Neuronal stem cell (in vitro differentiated cells): Measurements from ENCODE around the gene NPAS4.

Experiments used
- DNase-seq: peaks from one replicate; pipeline ENCODE4 v3.0.0-alpha.2; 2013; ENCODE audit warnings: low spot score
- H2AFZ ChIP-seq: one replicate; pipeline ENCODE4 v1.6.1; 2013; ENCODE audit warnings: mild to moderate bottlenecking, low read length, inconsistent platforms
- H2AK5ac ChIP-seq: 2 replicates; pipeline ENCODE4 v1.6.1; 2013; ENCODE audit warnings: low read depth, mild to moderate bottlenecking, inconsistent platforms, low read length, moderate library complexity, mixed read lengths
- H2BK120ac ChIP-seq: 2 replicates; pipeline ENCODE4 v1.6.1; 2013; ENCODE audit warnings: low read depth, mild to moderate bottlenecking, inconsistent platforms, low read length, moderate library complexity, mixed read lengths
- H2BK12ac ChIP-seq: one replicate; pipeline ENCODE4 v1.6.1; 2013; ENCODE audit warnings: low read length, inconsistent platforms
- H2BK15ac ChIP-seq: 2 replicates; pipeline ENCODE4 v1.6.1; 2013; ENCODE audit warnings: mild to moderate bottlenecking, low read length, inconsistent platforms, mixed read lengths
- H2BK5ac ChIP-seq: one replicate; pipeline ENCODE4 v1.6.1; 2013; ENCODE audit warnings: inconsistent platforms, mild to moderate bottlenecking, low read length, moderate library complexity
- H3K14ac ChIP-seq: one replicate; pipeline ENCODE4 v1.6.1; 2013; ENCODE audit warnings: low read length, inconsistent platforms
- H3K18ac ChIP-seq: 2 replicates; pipeline ENCODE4 v1.6.1; 2013; ENCODE audit warnings: low read length, inconsistent platforms
- H3K23ac ChIP-seq: 2 replicates; pipeline ENCODE4 v1.6.1; 2013; ENCODE audit warnings: low read depth, mild to moderate bottlenecking, mixed read lengths, low read length, inconsistent platforms; ENCODE audit not compliant: poor library complexity
- H3K27ac ChIP-seq: replicated peaks from 3 replicates; pipeline ENCODE4 v1.5.1; 2013; ENCODE audit warnings: low read length, inconsistent platforms
- H3K27me3 ChIP-seq, 3 experiments: 2 replicates each; pipeline ENCODE4 v1.6.1; 2013; ENCODE audit warnings: low read length in 3 of 3, mild to moderate bottlenecking in 2 of 3, inconsistent platforms in 1 of 3, low read depth in 1 of 3, mixed read lengths in 1 of 3, moderate library complexity in 1 of 3; ENCODE audit not compliant: control insufficient read depth in 3 of 3, insufficient read depth in 3 of 3
- H3K36me3 ChIP-seq, 2 donors: replicated peaks in 1 of 2; 2 replicates each; pipeline ENCODE4 v1.6.1; 2013; ENCODE audit warnings: low read length in 2 of 2; ENCODE audit not compliant: control insufficient read depth in 2 of 2, insufficient read depth in 2 of 2
- H3K4ac ChIP-seq: 2 replicates; pipeline ENCODE4 v1.6.1; 2013; ENCODE audit warnings: inconsistent platforms, mild to moderate bottlenecking, low read length, moderate library complexity
- H3K4me1 ChIP-seq, 2 donors: 1 replicate in 1 of 2; 2 replicates in 1 of 2; pipeline ENCODE4 v1.6.1; 2013; ENCODE audit warnings: low read length in 2 of 2, low read depth in 1 of 2; ENCODE audit not compliant: control insufficient read depth in 2 of 2, insufficient read depth in 1 of 2
- H3K4me2 ChIP-seq: one replicate; pipeline ENCODE4 v1.6.1; 2013; ENCODE audit warnings: mild to moderate bottlenecking, low read length, inconsistent platforms; ENCODE audit not compliant: insufficient read depth, poor library complexity, severe bottlenecking
- H3K4me3 ChIP-seq, 2 donors: 2 replicates each; pipeline ENCODE4 v1.5.1; 2013; ENCODE audit warnings: low read length in 2 of 2, mild to moderate bottlenecking in 2 of 2, inconsistent platforms in 1 of 2, moderate library complexity in 1 of 2
- H3K79me1 ChIP-seq: one replicate; pipeline ENCODE4 v1.6.1; 2013; ENCODE audit warnings: low read depth, mild to moderate bottlenecking, inconsistent platforms, low read length, moderate library complexity
- H3K9ac ChIP-seq: one replicate; pipeline ENCODE4 v1.6.1; 2013; ENCODE audit warnings: mild to moderate bottlenecking, low read depth, low read length, inconsistent platforms; ENCODE audit not compliant: poor library complexity
- H3K9me3 ChIP-seq, 2 donors: replicated peaks in 1 of 2; 2 replicates each; pipeline versions ENCODE3 to v1.6.1; 2013; ENCODE audit warnings: low read length in 2 of 2, mild to moderate bottlenecking in 2 of 2, inconsistent platforms in 1 of 2, low read depth in 1 of 2, mixed read lengths in 1 of 2, moderate library complexity in 1 of 2; ENCODE audit not compliant: control insufficient read depth in 2 of 2, insufficient read depth in 1 of 2
- H4K8ac ChIP-seq: one replicate; pipeline ENCODE4 v1.6.1; 2013; ENCODE audit warnings: low read depth, mild to moderate bottlenecking, inconsistent platforms, low read length, moderate library complexity
- H4K91ac ChIP-seq: one replicate; pipeline ENCODE4 v1.6.1; 2013; ENCODE audit warnings: low read length, low read depth, mild to moderate bottlenecking, inconsistent platforms; ENCODE audit not compliant: poor library complexity
- WGBS, 2 donors: extraction: QIAGEN DNeasy Blood & Tissue Kit; methylation state at CpG; one replicate each; pipeline ENCODE4 v1.1.7; 2013; ENCODE audit warnings: missing lambda C conversion rate in 2 of 2, mixed read lengths in 1 of 2; ENCODE audit not compliant: insufficient read length in 2 of 2, insufficient replicate concordance in 1 of 2; ENCODE audit errors: extremely low coverage in 2 of 2; 5-methylcytosine and 5-hydroxymethylcytosine counted together

Gene NPAS4

DNA sequence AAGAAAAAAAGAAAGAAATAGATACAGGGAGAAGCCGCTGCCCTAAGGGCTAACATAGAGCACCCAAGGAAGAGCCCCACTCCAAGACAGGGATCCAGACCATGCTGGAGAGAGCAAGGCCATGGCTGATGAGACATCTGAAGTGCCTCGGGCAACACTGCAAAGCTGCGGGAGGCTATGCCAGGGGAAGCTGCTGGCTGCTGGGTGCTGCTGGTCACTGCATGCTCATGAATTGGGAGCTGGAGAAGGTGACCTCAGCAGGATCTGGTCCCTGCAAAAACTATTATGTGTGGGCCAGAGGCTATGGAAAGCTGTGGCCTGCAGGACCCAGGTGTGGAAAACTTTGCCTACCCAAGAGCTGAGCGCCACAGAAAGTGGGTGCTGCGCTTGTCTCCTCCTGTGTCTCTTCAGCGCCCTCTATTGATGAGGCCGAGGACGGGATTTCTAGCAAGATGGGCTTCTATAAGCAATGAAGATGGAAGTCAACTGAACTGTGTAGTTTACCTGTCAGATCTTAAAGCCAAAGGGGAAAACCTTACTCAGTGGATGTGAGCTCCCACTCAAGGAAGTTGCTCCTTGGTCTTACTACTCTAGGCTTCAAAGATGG, 32.0 kb upstream of the NPAS4 start:
- no peaks in the 10 kb centered on the region for H3K9me3 ChIP-seq
- DNase-seq = peak; percentile 64

DNA sequence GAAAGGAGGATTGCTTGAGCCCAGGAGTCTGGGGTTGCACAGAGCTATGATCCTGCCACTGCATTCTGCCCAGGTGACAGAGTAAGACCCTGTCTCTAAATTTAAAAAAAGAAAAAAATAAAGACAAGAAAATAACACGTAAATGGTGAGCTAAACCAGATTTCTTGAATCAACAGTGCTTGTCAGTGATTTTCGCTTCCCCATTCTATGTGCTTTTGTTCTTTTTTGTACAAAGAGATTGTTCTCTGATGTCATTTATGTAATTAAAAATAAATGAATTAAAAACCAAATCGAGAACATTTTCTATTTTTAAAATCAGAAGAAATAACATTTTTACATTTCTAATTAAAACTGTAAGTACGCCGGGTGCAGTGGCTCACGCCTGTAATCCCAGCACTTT, 29.5 kb upstream of the NPAS4 start:
- no peak overlapping the region for H3K27ac ChIP-seq
- H3K18ac ChIP-seq = no peak overlapping the region
- H3K9ac ChIP-seq = no peak overlapping the region
- H3K14ac ChIP-seq = no peak overlapping the region
- no peak overlapping the region for H2BK5ac ChIP-seq
- H2AFZ ChIP-seq = no peak overlapping the region
- no peaks in the 10 kb centered on the region for H3K4me1 ChIP-seq
- WGBS, 2 donors = no CpG with 5 or more reads among the region's 6 CpGs
- no peaks in the 10 kb centered on the region for H3K36me3 ChIP-seq
- H3K4ac ChIP-seq = no peak overlapping the region
- H3K27me3 ChIP-seq = peaks cover 0 to 10% (median 0%) of the 10 kb centered on the region in 3 experiments
- H2AK5ac ChIP-seq = no peak overlapping the region
- H3K23ac ChIP-seq = no peak overlapping the region
- no peak overlapping the region for H2BK15ac ChIP-seq
- no peaks in the 10 kb centered on the region for H3K79me1 ChIP-seq
- no peak overlapping the region for H2BK120ac ChIP-seq
- no peak overlapping the region for H4K8ac ChIP-seq
- H3K9me3 ChIP-seq = no peaks in the 10 kb centered on the region
- no peak for DNase-seq
- H3K4me3 ChIP-seq = no peak overlapping the region
- no peak overlapping the region for H2BK12ac ChIP-seq
- H3K4me2 ChIP-seq = no peak overlapping the region
- no peak overlapping the region for H4K91ac ChIP-seq

More for the DNA sequence above, 32.0 kb upstream of the NPAS4 start:
- no peaks in the 10 kb centered on the region for H3K4me1 ChIP-seq
- H2BK12ac ChIP-seq = no peak overlapping the region
- H3K27ac ChIP-seq = no peak overlapping the region
- H3K4me3 ChIP-seq = no peak overlapping the region
- no peak overlapping the region for H2AFZ ChIP-seq
- H2AK5ac ChIP-seq = peak overlapping the region; percentile 36
- no peak overlapping the region for H2BK15ac ChIP-seq
- no peak overlapping the region for H2BK5ac ChIP-seq
- no peak overlapping the region for H3K4me2 ChIP-seq
- no peak overlapping the region for H4K91ac ChIP-seq
- no peak overlapping the region for H3K14ac ChIP-seq
- H3K23ac ChIP-seq = no peak overlapping the region
- H3K18ac ChIP-seq = peak overlapping the region; percentile 59
- no peak overlapping the region for H4K8ac ChIP-seq
- H2BK120ac ChIP-seq = no peak overlapping the region
- peaks cover 0 to 11% (median 0%) of the 10 kb centered on the region in 3 experiments for H3K27me3 ChIP-seq
- H3K4ac ChIP-seq = no peak overlapping the region
- H3K9ac ChIP-seq = no peak overlapping the region
- H3K36me3 ChIP-seq = no peaks in the 10 kb centered on the region
- no CpG with 5 or more reads among the region's 8 CpGs for WGBS, 2 donors
- H3K79me1 ChIP-seq = no peaks in the 10 kb centered on the region

DNA sequence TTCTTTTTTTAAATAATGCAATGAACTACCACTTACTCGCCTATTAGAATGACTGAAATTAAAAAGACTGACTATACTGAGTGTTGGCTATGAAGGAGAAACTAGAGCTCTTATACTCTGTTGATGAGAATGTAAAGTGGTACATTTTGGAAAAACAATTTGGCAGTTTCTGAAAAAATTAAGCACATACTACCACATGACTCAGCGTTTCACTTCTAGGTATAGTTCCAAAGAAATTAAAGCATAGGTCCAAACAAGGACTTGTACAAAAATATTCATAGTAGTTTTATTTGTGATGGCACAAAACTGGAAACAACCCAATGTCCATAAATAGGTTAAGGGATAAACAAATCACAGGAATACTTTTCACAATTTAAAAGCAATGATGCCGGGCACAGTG, 26.9 kb upstream of the NPAS4 start:
- no peaks in the 10 kb centered on the region for H3K79me1 ChIP-seq
- no peaks in the 10 kb centered on the region for H3K4me1 ChIP-seq
- H3K27me3 ChIP-seq = no peaks in the 10 kb centered on the region
- no peaks in the 10 kb centered on the region for H3K9me3 ChIP-seq
- H2BK120ac ChIP-seq = no peak overlapping the region
- no peak overlapping the region for H3K4ac ChIP-seq
- no peak overlapping the region for H2AFZ ChIP-seq
- H3K23ac ChIP-seq = no peak overlapping the region
- no peak overlapping the region for H4K91ac ChIP-seq
- no peak overlapping the region for H3K4me2 ChIP-seq
- H3K18ac ChIP-seq = no peak overlapping the region
- H2BK5ac ChIP-seq = no peak overlapping the region
- H3K27ac ChIP-seq = no peak overlapping the region
- no peaks in the 10 kb centered on the region for H3K36me3 ChIP-seq
- H4K8ac ChIP-seq = no peak overlapping the region
- no peak for DNase-seq
- no peak overlapping the region for H3K9ac ChIP-seq
- no CpG with 5 or more reads among the region's 3 CpGs for WGBS, 2 donors
- no peak overlapping the region for H2BK12ac ChIP-seq
- H3K14ac ChIP-seq = no peak overlapping the region
- no peak overlapping the region for H2BK15ac ChIP-seq
- H2AK5ac ChIP-seq = no peak overlapping the region
- no peak overlapping the region for H3K4me3 ChIP-seq

DNA sequence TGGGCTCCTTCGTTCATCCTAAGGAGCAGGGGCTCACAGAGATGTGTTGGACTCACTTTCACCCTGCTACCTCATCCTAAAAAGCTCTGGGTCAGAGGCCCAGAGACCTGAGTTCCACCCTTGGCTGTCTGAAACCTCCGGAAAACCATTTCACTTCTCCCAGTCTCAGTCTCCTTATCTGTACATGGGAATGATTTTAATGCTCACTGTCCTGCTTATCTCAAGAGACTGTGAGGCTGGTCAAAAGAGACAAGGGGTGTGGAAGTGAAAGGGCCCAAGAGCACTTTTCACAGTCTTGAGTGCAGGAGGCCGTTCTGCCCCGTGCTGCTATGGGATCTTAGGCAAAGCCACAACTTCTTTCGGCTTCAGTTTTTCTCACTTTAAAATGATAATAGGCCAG, 13.2 kb upstream of the NPAS4 start:
- Histone ChIP-seq H3K79me1 (no peaks in the 10 kb centered on the region), H3K18ac (no peak overlapping the region), H3K27me3 (peaks cover 0 to 27% (median 0%) of the 10 kb centered on the region in 3 experiments), H4K8ac (no peak overlapping the region), H3K14ac (no peak overlapping the region), H3K36me3 (no peaks in the 10 kb centered on the region), H2BK120ac (no peak overlapping the region), H2BK5ac (no peak overlapping the region), H3K9me3 (no peaks in the 10 kb centered on the region), H3K4me3 (no peak overlapping the region), H3K27ac (no peak overlapping the region), H4K91ac (no peak overlapping the region), H2AK5ac (peak overlapping the region; percentile 39), H2BK12ac (no peak overlapping the region), H3K4me2 (no peak overlapping the region), H3K9ac (no peak overlapping the region), H2AFZ (no peak overlapping the region), H2BK15ac (no peak overlapping the region), H3K23ac (no peak overlapping the region), H3K4ac (no peak overlapping the region), H3K4me1 (peaks cover 8% of the 10 kb centered on the region in 2 donors)
- DNase-seq = no peak
- WGBS, 2 donors = no CpG with 5 or more reads among the region's 5 CpGs
